ENCODE data around the gene RDX. TPM values are rescaled to one million over a fixed set of nuclear protein-coding genes. Genes with fewer than 3 reads are reported as not detected.

The RDX gene
- total RNA-seq, 1 experiment from 2014 or later, result 131 TPM

DNA sequence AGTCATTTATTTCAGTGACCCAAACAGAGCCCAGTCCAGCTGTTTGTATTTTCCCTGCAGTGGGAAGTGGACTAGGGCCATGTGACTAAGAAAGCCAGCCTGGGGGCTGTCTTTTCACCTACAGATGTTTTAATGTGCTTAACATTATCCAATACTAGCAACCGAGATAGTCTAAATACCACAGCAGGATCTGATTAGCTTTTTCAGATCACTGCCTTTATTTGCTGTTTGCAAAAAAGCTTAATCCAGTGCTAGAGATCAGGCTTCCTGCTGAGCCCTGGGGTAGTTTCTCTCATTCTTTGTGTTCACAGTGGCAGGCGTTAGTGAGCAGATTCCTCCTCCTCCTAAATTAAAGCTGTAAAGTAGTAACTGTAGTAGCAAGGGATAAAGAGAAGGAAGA is 168.3 kb downstream of the RDX start:
- peaks cover 28% of the 10 kb centered on the region; the same call in 1 of the 2 replicates for H3K79me2 ChIP-seq (ENCODE audit: insufficient read depth, low read length)
- H3K9ac ChIP-seq (ENCODE audit: low read length), result no peak overlapping the region
- no peak overlapping the region for H3K4me3 ChIP-seq (replicated peaks in 1 of 2; ENCODE audit: low read depth in 1 of 2, low read length in 2 of 2)
- ChIA-PET CTCF (no interaction called here), POLR2A (no interaction called here), RAD21 (ENCODE audit: low non-redundant PET in 1 of 2, low total read pairs in 2 of 2, uncharacterized antibody in 2 of 2, unreplicated experiment in 2 of 2) (no interaction called here)
- no peaks in the 10 kb centered on the region for H3K36me3 ChIP-seq (ENCODE audit: control insufficient read depth in 1 of 2, insufficient read depth in 2 of 2, low read length in 2 of 2)
- no peak overlapping the region for H3K4me2 ChIP-seq (ENCODE audit: low read length)
- no peaks in the 10 kb centered on the region for H3K9me2 ChIP-seq (ENCODE audit: insufficient read depth)
- intact Hi-C loops (cut with micrococcal nuclease), result no loop called here
- DNase-seq (ENCODE audit: low read depth, low spot score) (no peak), ATAC-seq (no peak)
- no peak overlapping the region for H3K27ac ChIP-seq (ENCODE audit: low read depth, low read length)
- H2AFZ ChIP-seq (ENCODE audit: low read depth, low read length, poor library complexity, severe bottlenecking), result no peak overlapping the region
- peaks cover 6% of the 10 kb centered on the region in 2 experiments; a peak in 2 of 4 replicates for H3K4me1 ChIP-seq (ENCODE audit: control insufficient read depth in 1 of 2, insufficient read depth in 2 of 2, low read length in 2 of 2)
- no peaks in the 10 kb centered on the region for H3K9me3 ChIP-seq (ENCODE audit: control insufficient read depth in 1 of 2, insufficient read depth in 1 of 2, low read depth in 1 of 2, low read length in 2 of 2)
- H4K20me1 ChIP-seq (ENCODE audit: insufficient read depth), result peaks cover 2% of the 10 kb centered on the region; the same call in 1 of the 2 replicates
- BruUV-seq (replicated peaks), result no TSS peak
- H3K27me3 ChIP-seq (ENCODE audit: insufficient read depth, low read length), result no peaks in the 10 kb centered on the region
- TF ChIP-seq SRF (IDR thresholded peaks at IDR 0.05; ENCODE audit: low read depth), result no peak
- TF ChIP-seq, protein P1, sequence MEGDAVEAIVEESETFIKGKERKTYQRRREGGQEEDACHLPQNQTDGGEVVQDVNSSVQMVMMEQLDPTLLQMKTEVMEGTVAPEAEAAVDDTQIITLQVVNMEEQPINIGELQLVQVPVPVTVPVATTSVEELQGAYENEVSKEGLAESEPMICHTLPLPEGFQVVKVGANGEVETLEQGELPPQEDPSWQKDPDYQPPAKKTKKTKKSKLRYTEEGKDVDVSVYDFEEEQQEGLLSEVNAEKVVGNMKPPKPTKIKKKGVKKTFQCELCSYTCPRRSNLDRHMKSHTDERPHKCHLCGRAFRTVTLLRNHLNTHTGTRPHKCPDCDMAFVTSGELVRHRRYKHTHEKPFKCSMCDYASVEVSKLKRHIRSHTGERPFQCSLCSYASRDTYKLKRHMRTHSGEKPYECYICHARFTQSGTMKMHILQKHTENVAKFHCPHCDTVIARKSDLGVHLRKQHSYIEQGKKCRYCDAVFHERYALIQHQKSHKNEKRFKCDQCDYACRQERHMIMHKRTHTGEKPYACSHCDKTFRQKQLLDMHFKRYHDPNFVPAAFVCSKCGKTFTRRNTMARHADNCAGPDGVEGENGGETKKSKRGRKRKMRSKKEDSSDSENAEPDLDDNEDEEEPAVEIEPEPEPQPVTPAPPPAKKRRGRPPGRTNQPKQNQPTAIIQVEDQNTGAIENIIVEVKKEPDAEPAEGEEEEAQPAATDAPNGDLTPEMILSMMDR (IDR thresholded peaks at IDR 0.05 in 2 of 3, conservative IDR thresholded peaks at IDR 0.05 in 1 of 3; ENCODE audit: borderline replicate concordance in 1 of 3, insufficient read depth in 1 of 3, low read depth in 2 of 3, low read length in 2 of 3), result no peak
- no peak for TF ChIP-seq ZFX (IDR thresholded peaks at IDR 0.05)
- TF ChIP-seq, protein P2, sequence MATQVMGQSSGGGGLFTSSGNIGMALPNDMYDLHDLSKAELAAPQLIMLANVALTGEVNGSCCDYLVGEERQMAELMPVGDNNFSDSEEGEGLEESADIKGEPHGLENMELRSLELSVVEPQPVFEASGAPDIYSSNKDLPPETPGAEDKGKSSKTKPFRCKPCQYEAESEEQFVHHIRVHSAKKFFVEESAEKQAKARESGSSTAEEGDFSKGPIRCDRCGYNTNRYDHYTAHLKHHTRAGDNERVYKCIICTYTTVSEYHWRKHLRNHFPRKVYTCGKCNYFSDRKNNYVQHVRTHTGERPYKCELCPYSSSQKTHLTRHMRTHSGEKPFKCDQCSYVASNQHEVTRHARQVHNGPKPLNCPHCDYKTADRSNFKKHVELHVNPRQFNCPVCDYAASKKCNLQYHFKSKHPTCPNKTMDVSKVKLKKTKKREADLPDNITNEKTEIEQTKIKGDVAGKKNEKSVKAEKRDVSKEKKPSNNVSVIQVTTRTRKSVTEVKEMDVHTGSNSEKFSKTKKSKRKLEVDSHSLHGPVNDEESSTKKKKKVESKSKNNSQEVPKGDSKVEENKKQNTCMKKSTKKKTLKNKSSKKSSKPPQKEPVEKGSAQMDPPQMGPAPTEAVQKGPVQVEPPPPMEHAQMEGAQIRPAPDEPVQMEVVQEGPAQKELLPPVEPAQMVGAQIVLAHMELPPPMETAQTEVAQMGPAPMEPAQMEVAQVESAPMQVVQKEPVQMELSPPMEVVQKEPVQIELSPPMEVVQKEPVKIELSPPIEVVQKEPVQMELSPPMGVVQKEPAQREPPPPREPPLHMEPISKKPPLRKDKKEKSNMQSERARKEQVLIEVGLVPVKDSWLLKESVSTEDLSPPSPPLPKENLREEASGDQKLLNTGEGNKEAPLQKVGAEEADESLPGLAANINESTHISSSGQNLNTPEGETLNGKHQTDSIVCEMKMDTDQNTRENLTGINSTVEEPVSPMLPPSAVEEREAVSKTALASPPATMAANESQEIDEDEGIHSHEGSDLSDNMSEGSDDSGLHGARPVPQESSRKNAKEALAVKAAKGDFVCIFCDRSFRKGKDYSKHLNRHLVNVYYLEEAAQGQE (IDR thresholded peaks at IDR 0.05; ENCODE audit: low read depth), result no peak
- TF ChIP-seq, protein P3, sequence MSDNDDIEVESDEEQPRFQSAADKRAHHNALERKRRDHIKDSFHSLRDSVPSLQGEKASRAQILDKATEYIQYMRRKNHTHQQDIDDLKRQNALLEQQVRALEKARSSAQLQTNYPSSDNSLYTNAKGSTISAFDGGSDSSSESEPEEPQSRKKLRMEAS (IDR thresholded peaks at IDR 0.05), result no peak
- no peak for TF ChIP-seq CEBPB (IDR thresholded peaks at IDR 0.05; ENCODE audit: low read depth)
- no peak for TF ChIP-seq RAD21 (IDR thresholded peaks at IDR 0.05; ENCODE audit: low read depth)
- TF ChIP-seq CBX3 (IDR thresholded peaks at IDR 0.05; ENCODE audit: low read depth), result no peak
- TF ChIP-seq ELF1 (IDR thresholded peaks at IDR 0.05; ENCODE audit: borderline replicate concordance, low read depth), result no peak
